HAP-1 (cell line): ENCODE results near the gene EPRS1.
"Not testable (repeated sequence)": the region's sequence is repeated elsewhere in the genome, so short reads cannot be mapped to it uniquely, and the experiment has no call there.

Source experiments
- DNase-seq, 2 experiments: peaks; one replicate each; pipeline ENCODE4 v3.0.0-alpha.2; 2016 to 2020; ENCODE audit warnings: low spot score in 2 of 2
- H3K27me3 ChIP-seq: fragments of 250-450 bp; sonication (Bioruptor Pico); 2 replicates; pipeline ENCODE4 v1.5.1; 2020; ENCODE audit warnings: low read depth, mild to moderate bottlenecking, moderate library complexity
- H3K36me3 ChIP-seq: fragments of 250-450 bp; sonication (Bioruptor Pico); replicated peaks from 2 replicates; pipeline ENCODE4 v1.5.1; 2020; ENCODE audit warnings: mild to moderate bottlenecking
- H3K4me1 ChIP-seq: fragments of 250-450 bp; sonication (Bioruptor Pico); 2 replicates; pipeline ENCODE4 v1.5.1; 2020; ENCODE audit warnings: mild to moderate bottlenecking
- H3K4me3 ChIP-seq: fragments of 250-450 bp; sonication (Bioruptor Pico); 2 replicates; pipeline ENCODE4 v1.5.1; 2020; ENCODE audit warnings: mild to moderate bottlenecking, moderate library complexity
- H3K9me3 ChIP-seq: fragments of 250-450 bp; sonication (Bioruptor Pico); 2 replicates; pipeline ENCODE4 v1.5.1; 2020; ENCODE audit warnings: mild to moderate bottlenecking, moderate library complexity
- in situ Hi-C: fragments of 300-500 bp; cut with MboI; formaldehyde crosslinking; loops from 3 replicates; pipeline ENCODE4 v1.14.3; 2020; ENCODE audit warnings: low sequenced_read_pairs, inconsistent platforms, mixed read lengths

The EPRS1 gene

GRCh38 chr1:220046052-220046930, at the start of gene EPRS1:
TSS of gene EPRS1 (minus strand) at chr1:220046505. CDS start at chr1:220046388, 117 bp downstream.
- no peaks in the 10 kb centered on the region for H3K9me3 ChIP-seq
- DNase-seq, result peak; percentile 95 to 97
- H3K4me1 ChIP-seq, result peaks cover 12% of the 10 kb centered on the region
- in situ Hi-C loops, result no loop called here
- peak within 1 kb of the TSS; percentile 97 for H3K4me3 ChIP-seq
- H3K27me3 ChIP-seq, result no peaks in the 10 kb centered on the region; the same call in 1 of the 2 replicates
- peaks cover 8% of the 10 kb centered on the region; the same call in 1 of the 2 replicates for H3K36me3 ChIP-seq

- Histone ChIP-seq H3K27me3 (no peaks in the 10 kb centered on the region), H3K4me3 (peak within 1 kb of the TSS; percentile 93), H3K4me1 (peaks cover 15% of the 10 kb centered on the region), H3K9me3 (no peaks in the 10 kb centered on the region), H3K36me3 (peaks cover 25% of the 10 kb centered on the region)
- in situ Hi-C loops, result no loop called here
- peak; percentile 81 to 94 for DNase-seq
These were observed 48.0 kb upstream of the EPRS1 start, which contains the start of gene IARS2 for GRCh38 chr1:220094016-220094911. TSS of gene IARS2 (plus strand) at chr1:220094132. CDS start at chr1:220094217, 85 bp downstream.

- Histone ChIP-seq H3K27me3 (no peaks in the 10 kb centered on the region), H3K9me3 (no peaks in the 10 kb centered on the region), H3K4me3 (no peak overlapping the region), H3K4me1 (peaks cover 15% of the 10 kb centered on the region), H3K36me3 (peaks cover 21% of the 10 kb centered on the region)
- in situ Hi-C loops, result no loop called here
- DNase-seq, result no peak
These were observed 47.2 kb upstream of the EPRS1 start for GRCh38 chr1:220093361-220094015.

GRCh38 chr1:220092694-220093093, 46.4 kb upstream of the EPRS1 start:
- Histone ChIP-seq H3K27me3 (no peaks in the 10 kb centered on the region), H3K36me3 (peaks cover 13% of the 10 kb centered on the region), H3K9me3 (no peaks in the 10 kb centered on the region), H3K4me3 (no peak overlapping the region), H3K4me1 (peaks cover 15% of the 10 kb centered on the region)
- in situ Hi-C loops, result no loop called here
- no peak for DNase-seq

- H3K36me3 ChIP-seq, result peaks cover 2% of the 10 kb centered on the region; the same call in 1 of the 2 replicates
- DNase-seq, result peak; percentile 95 to 97
- H3K4me3 ChIP-seq, result peak within 1 kb of the TSS; percentile 39
- H3K4me1 ChIP-seq, result peaks cover 5% of the 10 kb centered on the region
- in situ Hi-C loops, result no loop called here
- H3K9me3 ChIP-seq, result no peaks in the 10 kb centered on the region
- H3K27me3 ChIP-seq, result no peaks in the 10 kb centered on the region
These were observed 43.6 kb upstream of the EPRS1 start, which contains the start of gene BPNT1 for GRCh38 chr1:220089650-220090556. TSS of gene BPNT1 (minus strand) at chr1:220089788. CDS start at chr1:220079846, 9,942 bp downstream.

- H3K4me1 ChIP-seq, H3K9me3 ChIP-seq, in situ Hi-C loops, H3K4me3 ChIP-seq, H3K36me3 ChIP-seq, H3K27me3 ChIP-seq: not testable (repeated sequence)
- DNase-seq, result peak in 1 of 2 experiments; percentile 35
These were observed 40.0 kb upstream of the EPRS1 start for GRCh38 chr1:220086261-220086686.

GRCh38 chr1:220084460-220084859, 38.2 kb upstream of the EPRS1 start:
- H3K4me3 ChIP-seq, result no peak overlapping the region
- no peaks in the 10 kb centered on the region for H3K4me1 ChIP-seq
- in situ Hi-C loops, result no loop called here
- H3K36me3 ChIP-seq, result no peaks in the 10 kb centered on the region
- H3K9me3 ChIP-seq, result no peaks in the 10 kb centered on the region
- DNase-seq, result no peak
- H3K27me3 ChIP-seq, result no peaks in the 10 kb centered on the region

- no peaks in the 10 kb centered on the region for H3K27me3 ChIP-seq
- H3K4me3 ChIP-seq, result no peak overlapping the region
- in situ Hi-C loops, result no loop called here
- no peak for DNase-seq
- H3K4me1 ChIP-seq, result no peaks in the 10 kb centered on the region
- no peaks in the 10 kb centered on the region; the same call in 1 of the 2 replicates for H3K36me3 ChIP-seq
- no peaks in the 10 kb centered on the region for H3K9me3 ChIP-seq
These were observed 31.6 kb upstream of the EPRS1 start for GRCh38 chr1:220077887-220078286.

GRCh38 chr1:220076861-220077762, 30.8 kb upstream of the EPRS1 start:
- Histone ChIP-seq H3K36me3 (peaks cover 5% of the 10 kb centered on the region), H3K27me3 (no peaks in the 10 kb centered on the region), H3K4me3 (no peak overlapping the region), H3K4me1 (no peaks in the 10 kb centered on the region), H3K9me3 (no peaks in the 10 kb centered on the region)
- in situ Hi-C loops, result no loop called here
- DNase-seq, result no peak

GRCh38 chr1:220067269-220068204, 21.2 kb upstream of the EPRS1 start:
- peaks cover 10% of the 10 kb centered on the region for H3K36me3 ChIP-seq
- DNase-seq, result no peak
- H3K4me3 ChIP-seq, result no peak overlapping the region
- in situ Hi-C loops, result no loop called here
- H3K9me3 ChIP-seq, result no peaks in the 10 kb centered on the region
- H3K4me1 ChIP-seq, result no peaks in the 10 kb centered on the region
- H3K27me3 ChIP-seq, result peaks cover 35% of the 10 kb centered on the region

- no peak for DNase-seq
- H3K27me3 ChIP-seq, result peaks cover 64% of the 10 kb centered on the region
- no peaks in the 10 kb centered on the region for H3K9me3 ChIP-seq
- in situ Hi-C loops, result no loop called here
- peaks cover 14% of the 10 kb centered on the region for H3K36me3 ChIP-seq
- no peak overlapping the region for H3K4me3 ChIP-seq
- H3K4me1 ChIP-seq, result peaks cover 7% of the 10 kb centered on the region
These were observed 16.3 kb upstream of the EPRS1 start for GRCh38 chr1:220062629-220063028.
